Right ventricle myocardium superior (tissue), 1 donor: Measurements from ENCODE around the gene SCG5. TPM values are rescaled to one million over a fixed set of nuclear protein-coding genes. Genes with fewer than 3 reads are reported as not detected.

Experiments
- ATAC-seq: fragments of 200-7000 bp; cut with Tn5 transposase; one replicate; pipeline ENCODE4 v1.9.1; 2020; ENCODE audit warnings: mild to moderate bottlenecking; ENCODE audit not compliant: poor library complexity
- DNase-seq: peaks from one replicate; pipeline ENCODE4 v3.0.0-alpha.2; 2020
- intact Hi-C: fragments of 100-400 bp; cut with DNase I; formaldehyde crosslinking; loops from one replicate; pipeline ENCODE4 v1.11.2; 2022
- total RNA-seq: library from RNA; stranded (reverse); fragmentation: NEBNext Ultra II Directional; extraction: Animal tissue kit (Norgen Biotek cat#: 25700); gene quantifications from one replicate; pipeline ENCODE4 v1.2.1, GENCODE V29; 2021
- donor health status: DM: no; HTN: yes; CAD: no; lungs with severe emphysema.

SCG5 gene
- total RNA-seq, 1 donor from 2014 or later, result not detected

GRCh38 chr15:32738666-32739065 lies 97.2 kb downstream of the SCG5 start:
- intact Hi-C loops, result no loop called here
- no peak for DNase-seq
- ATAC-seq, result no peak

- intact Hi-C loops, result no loop called here
- no peak for DNase-seq
- no peak for ATAC-seq
Measured at GRCh38 chr15:32739522-32740063, 98.1 kb downstream of the SCG5 start.

DNA sequence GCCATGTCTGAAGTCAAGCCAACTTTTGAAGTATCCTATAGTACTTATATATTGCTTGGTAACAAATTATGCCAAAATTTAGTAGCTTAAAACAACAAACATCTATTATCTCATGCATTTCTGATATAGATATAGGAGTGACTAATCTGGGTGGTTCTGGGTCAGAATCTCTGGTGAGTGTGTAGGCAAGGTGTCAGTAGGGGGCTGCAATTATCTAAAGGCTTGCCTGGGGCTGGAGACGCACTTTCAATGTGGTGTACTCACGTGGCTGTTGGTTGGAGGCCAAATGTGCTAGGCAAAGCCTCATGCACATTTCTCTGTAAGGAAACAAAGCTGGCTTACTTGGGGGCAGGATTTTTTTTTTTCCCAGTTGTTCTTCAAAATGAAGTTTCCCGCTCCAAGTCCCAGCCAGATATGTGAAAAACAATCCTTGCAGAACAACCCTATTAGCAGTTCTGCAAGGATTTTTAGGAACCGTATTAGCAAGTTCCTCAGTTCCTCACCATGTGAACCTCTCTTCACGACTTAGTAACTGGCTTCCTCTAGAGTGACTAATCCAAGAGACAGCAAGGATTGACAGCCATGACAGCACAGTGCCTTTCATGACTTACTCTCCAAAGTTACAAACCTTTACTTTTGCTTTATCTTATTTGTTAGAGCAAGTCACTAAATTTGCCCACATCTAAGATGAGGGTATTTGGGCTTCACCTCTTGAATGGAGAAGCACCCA lies 102.1 kb downstream of the SCG5 start:
- no peak for ATAC-seq
- DNase-seq, result no peak
- intact Hi-C loops, result no loop called here

GRCh38 chr15:32746116-32746857 lies 104.8 kb downstream of the SCG5 start:
- DNase-seq (no peak), ATAC-seq (no peak)
- intact Hi-C loops, result no loop called here

Other genes with a start within 250 kb of the SCG5 start
- gene GOLGA8K, start 238.4 kb upstream of the SCG5 start, total RNA-seq, result 0.70 TPM
- 1.5 TPM for gene GOLGA8O, start 186.1 kb upstream of the SCG5 start, total RNA-seq
- 7.4 TPM for gene GOLGA8N, start 48.3 kb upstream of the SCG5 start, total RNA-seq
- gene ARHGAP11A, start 26.2 kb upstream of the SCG5 start, total RNA-seq, result 1.5 TPM
- not detected for gene GREM1, start 76.3 kb downstream of the SCG5 start, total RNA-seq